ENCODE data around the gene GOT2. TPM values are rescaled to one million over a fixed set of nuclear protein-coding genes. Genes with fewer than 3 reads are reported as not detected.

Gene GOT2
- total and polyA plus RNA-seq, 2 donors (not counting 3 experiments of a cell fraction or from before 2014, with no cell fraction given): 53.4 to 127 TPM

- no peak overlapping the region for H3K27ac ChIP-seq (ENCODE audit: insufficient read depth, low read depth, low read length)
- no peaks in the 10 kb centered on the region for H3K36me3 ChIP-seq (ENCODE audit: control insufficient read depth in 2 of 2, extremely low read depth in 1 of 2, insufficient read depth in 2 of 2, low read length in 2 of 2)
- no peak for TF ChIP-seq JUN (IDR thresholded peaks at IDR 0.05; ENCODE audit: borderline replicate concordance, insufficient read depth, insufficient read length, low read depth)
- TF ChIP-seq MAX (IDR thresholded peaks at IDR 0.05; ENCODE audit: insufficient read depth, insufficient read length): no peak
- TF ChIP-seq POLR2AphosphoS5 (IDR thresholded peaks at IDR 0.05; ENCODE audit: insufficient read depth, low read depth, low read length): no peak
- TF ChIP-seq EZH2 (IDR thresholded peaks at IDR 0.05; ENCODE audit: borderline replicate concordance, low read depth, low read length, severe bottlenecking): no peak
- no peak for TF ChIP-seq GATA2 (IDR thresholded peaks at IDR 0.05; ENCODE audit: insufficient read depth, insufficient read length, low read depth, low read length)
- TF ChIP-seq MYC (IDR thresholded peaks at IDR 0.05; ENCODE audit: low read depth, low read length): no peak
- no peak for TF ChIP-seq FOS (IDR thresholded peaks at IDR 0.05; ENCODE audit: borderline replicate concordance, insufficient read depth, low read length)
- no peak for TF ChIP-seq POLR2A (IDR thresholded peaks at IDR 0.05; ENCODE audit: low read depth, low read length)
- TF ChIP-seq CTCF (IDR thresholded peaks at IDR 0.05; ENCODE audit: extremely low read depth in 1 of 2, insufficient read depth in 1 of 2, low read depth in 1 of 2, low read length in 2 of 2): no peak
- H2AFZ ChIP-seq (ENCODE audit: low read depth, low read length): no peak overlapping the region
- POLR2A ChIA-PET: no interaction called here
- H4K20me1 ChIP-seq (replicated peaks; ENCODE audit: control insufficient read depth, extremely low read depth, insufficient read depth, low read length): no peaks in the 10 kb centered on the region
- intact Hi-C loops (cut with micrococcal nuclease): no loop called here
- no peak for DNase-seq (ENCODE audit: low read depth, low spot score)
- no peaks in the 10 kb centered on the region for H3K9me1 ChIP-seq (replicated peaks; ENCODE audit: control insufficient read depth, extremely low read depth, insufficient read depth, low read length)
- H3K9me3 ChIP-seq (replicated peaks; ENCODE audit: control insufficient read depth, insufficient read depth, low read length): no peaks in the 10 kb centered on the region
- H3K4me1 ChIP-seq (ENCODE audit: control insufficient read depth, extremely low read depth, insufficient read depth, low read length): no peaks in the 10 kb centered on the region
- no peak overlapping the region for H3K4me2 ChIP-seq (ENCODE audit: insufficient read depth, low read length)
- no TSS peak for BruUV-seq (replicated peaks)
- no peaks in the 10 kb centered on the region for H3K79me2 ChIP-seq (ENCODE audit: control insufficient read depth, insufficient read depth, low read length)
- H3K27me3 ChIP-seq (ENCODE audit: control insufficient read depth in 2 of 2, insufficient read depth in 2 of 2, low read length in 2 of 2): no peaks in the 10 kb centered on the region
- dilution Hi-C loops (cut with MboI; ENCODE audit: extremely low pct_ligation_motif_present, low sequenced_read_pairs): no loop called here
- FAIRE-seq: no peak
- CTCF ChIA-PET: no interaction called here
- H3K4me3 ChIP-seq (replicated peaks in 1 of 3; ENCODE audit: insufficient read depth in 1 of 3, low read depth in 1 of 3, low read length in 3 of 3): no peak overlapping the region
- no peak overlapping the region for H3K9ac ChIP-seq (replicated peaks; ENCODE audit: extremely low read depth, insufficient read depth, low read length)
Measured at GRCh38 chr16:58741166-58741565, 7.0 kb upstream of the GOT2 start.

All from endothelial cell of umbilical vein (primary cell).